ENCODE data around the gene ATP6V0E1.

- no peak for TF ChIP-seq CTCF (IDR thresholded peaks at IDR 0.05; ENCODE audit: low read length)
- TF ChIP-seq EZH2phosphoT487 (IDR thresholded peaks at IDR 0.05; ENCODE audit: low read length) = no peak
Measured at GRCh38 chr5:172951371-172952033, 32.1 kb upstream of the ATP6V0E1 start.
